ENCODE measurements around the gene FLVCR2. TPM values are rescaled to one million over a fixed set of nuclear protein-coding genes. Genes with fewer than 3 reads are reported as not detected.

Gene FLVCR2
- total RNA-seq, 1 donor from 2014 or later, result 3.7 TPM

DNA sequence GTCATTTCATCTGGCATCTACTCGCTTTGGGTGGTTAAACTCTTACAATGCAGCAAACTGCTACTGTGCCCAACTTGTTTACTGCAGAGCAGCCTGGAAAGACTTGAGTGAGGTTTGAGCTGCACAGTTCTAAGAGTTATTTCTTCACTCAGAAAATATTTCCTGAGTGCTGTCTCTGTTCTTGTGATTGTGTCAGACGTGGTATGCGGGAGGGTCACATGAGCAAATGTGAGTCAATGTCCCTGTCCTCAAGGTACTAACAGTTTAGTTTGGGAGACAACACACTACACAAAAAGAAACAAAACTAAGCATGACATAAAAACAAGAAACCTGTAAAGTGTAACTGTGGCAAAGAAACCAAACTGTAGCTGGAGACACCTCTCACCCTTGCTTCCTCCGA lies 32.4 kb downstream of the FLVCR2 start:
- no peak for DNase-seq (ENCODE audit: extremely low spot score in 2 of 2)
- H3K36me3 ChIP-seq, result no peaks in the 10 kb centered on the region
- H3K9me3 ChIP-seq, result no peaks in the 10 kb centered on the region
- intact Hi-C loops (cut with DNase I), result no loop called here
- H3K27ac ChIP-seq, result no peak overlapping the region
- H3K4me1 ChIP-seq, result peaks cover 11% of the 10 kb centered on the region
- TF ChIP-seq, protein P1, sequence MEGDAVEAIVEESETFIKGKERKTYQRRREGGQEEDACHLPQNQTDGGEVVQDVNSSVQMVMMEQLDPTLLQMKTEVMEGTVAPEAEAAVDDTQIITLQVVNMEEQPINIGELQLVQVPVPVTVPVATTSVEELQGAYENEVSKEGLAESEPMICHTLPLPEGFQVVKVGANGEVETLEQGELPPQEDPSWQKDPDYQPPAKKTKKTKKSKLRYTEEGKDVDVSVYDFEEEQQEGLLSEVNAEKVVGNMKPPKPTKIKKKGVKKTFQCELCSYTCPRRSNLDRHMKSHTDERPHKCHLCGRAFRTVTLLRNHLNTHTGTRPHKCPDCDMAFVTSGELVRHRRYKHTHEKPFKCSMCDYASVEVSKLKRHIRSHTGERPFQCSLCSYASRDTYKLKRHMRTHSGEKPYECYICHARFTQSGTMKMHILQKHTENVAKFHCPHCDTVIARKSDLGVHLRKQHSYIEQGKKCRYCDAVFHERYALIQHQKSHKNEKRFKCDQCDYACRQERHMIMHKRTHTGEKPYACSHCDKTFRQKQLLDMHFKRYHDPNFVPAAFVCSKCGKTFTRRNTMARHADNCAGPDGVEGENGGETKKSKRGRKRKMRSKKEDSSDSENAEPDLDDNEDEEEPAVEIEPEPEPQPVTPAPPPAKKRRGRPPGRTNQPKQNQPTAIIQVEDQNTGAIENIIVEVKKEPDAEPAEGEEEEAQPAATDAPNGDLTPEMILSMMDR (IDR thresholded peaks at IDR 0.05), result no peak
- no peak for TF ChIP-seq POLR2A (IDR thresholded peaks at IDR 0.05)
- TF ChIP-seq POLR2AphosphoS5 (IDR thresholded peaks at IDR 0.05; ENCODE audit: insufficient read depth in 1 of 2, low read depth in 1 of 2), result no peak
- no peak overlapping the region for H3K4me3 ChIP-seq
- H3K27me3 ChIP-seq, result no peaks in the 10 kb centered on the region

DNA sequence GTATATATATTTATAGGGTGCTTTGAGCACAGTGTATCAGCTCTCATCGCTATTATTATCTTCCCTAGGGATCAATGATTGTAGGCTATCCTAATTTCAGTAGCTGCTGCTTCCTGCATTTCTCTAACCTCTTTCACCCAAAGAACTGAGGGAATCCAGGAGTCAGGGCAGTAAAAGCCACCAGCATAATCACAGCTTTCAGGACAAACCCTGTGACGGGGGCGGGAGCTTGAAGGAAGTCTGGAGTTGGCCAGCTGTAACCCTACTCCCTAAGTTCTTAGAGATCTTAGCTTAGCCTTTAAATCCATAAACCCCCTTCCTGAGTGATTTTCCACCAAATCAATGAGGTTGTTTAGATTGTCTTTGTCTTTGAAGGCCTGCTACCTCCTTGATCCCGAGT lies 33.7 kb downstream of the FLVCR2 start:
- intact Hi-C loops (cut with DNase I), result no loop called here
- Histone ChIP-seq H3K4me3 (no peak overlapping the region), H3K27ac (no peak overlapping the region), H3K36me3 (no peaks in the 10 kb centered on the region), H3K9me3 (no peaks in the 10 kb centered on the region), H3K27me3 (no peaks in the 10 kb centered on the region), H3K4me1 (peaks cover 10% of the 10 kb centered on the region)
- no peak for DNase-seq (ENCODE audit: extremely low spot score in 2 of 2)
- no peak for TF ChIP-seq POLR2A (IDR thresholded peaks at IDR 0.05)

DNA sequence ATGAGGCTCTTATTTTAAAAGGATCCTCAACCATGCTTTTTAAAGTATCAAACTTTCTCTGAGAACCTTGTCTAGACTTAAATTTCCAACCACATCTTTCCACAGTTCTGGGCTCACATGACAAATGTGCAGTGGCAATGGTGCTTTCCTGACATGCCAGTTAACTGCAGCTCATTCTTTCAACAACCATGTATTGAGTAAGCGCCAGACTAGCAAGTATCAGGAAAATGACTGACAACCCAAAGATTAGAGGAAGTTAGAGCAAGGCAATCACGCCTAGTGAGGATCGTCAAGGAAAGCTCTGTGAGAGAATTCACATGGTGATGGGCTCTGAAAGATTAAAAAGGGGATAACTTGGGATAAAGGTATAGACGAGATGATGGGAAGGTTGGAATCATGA lies 35.8 kb downstream of the FLVCR2 start:
- intact Hi-C loops (cut with DNase I), result no loop called here
- Histone ChIP-seq H3K27me3 (no peaks in the 10 kb centered on the region), H3K4me1 (peaks cover 10% of the 10 kb centered on the region), H3K36me3 (no peaks in the 10 kb centered on the region), H3K27ac (no peak overlapping the region), H3K9me3 (no peaks in the 10 kb centered on the region), H3K4me3 (no peak overlapping the region)
- TF ChIP-seq POLR2AphosphoS5 (IDR thresholded peaks at IDR 0.05; ENCODE audit: insufficient read depth in 1 of 2, low read depth in 1 of 2) (no peak), POLR2A (IDR thresholded peaks at IDR 0.05) (no peak)
- TF ChIP-seq, protein P1 (IDR thresholded peaks at IDR 0.05), result no peak
- DNase-seq (ENCODE audit: extremely low spot score in 2 of 2), result no peak

DNA sequence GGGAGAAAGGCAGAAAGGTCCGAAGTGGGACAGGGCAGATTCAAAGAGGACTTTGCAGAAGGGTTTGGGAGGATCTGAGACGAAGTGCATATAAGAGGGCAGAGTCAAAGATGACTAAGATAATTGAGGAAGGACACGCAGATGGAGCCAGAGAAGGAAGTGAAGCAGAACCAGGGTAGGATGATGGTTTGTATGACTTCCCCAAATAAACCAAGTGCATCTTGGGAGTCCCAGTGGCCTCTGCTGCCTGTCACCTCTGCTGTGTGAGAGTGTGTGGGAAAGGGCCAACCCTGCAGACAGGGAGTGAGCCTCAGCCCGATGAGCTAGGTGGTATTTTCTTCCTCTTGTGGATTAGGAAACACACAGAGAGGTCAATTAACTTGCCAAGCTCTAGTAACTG lies 36.8 kb downstream of the FLVCR2 start:
- H3K9me3 ChIP-seq, result no peaks in the 10 kb centered on the region
- DNase-seq (ENCODE audit: extremely low spot score in 2 of 2), result no peak
- TF ChIP-seq, protein P1 (IDR thresholded peaks at IDR 0.05), result no peak
- TF ChIP-seq POLR2AphosphoS5 (IDR thresholded peaks at IDR 0.05; ENCODE audit: insufficient read depth in 1 of 2, low read depth in 1 of 2), result no peak
- TF ChIP-seq POLR2A (IDR thresholded peaks at IDR 0.05), result no peak
- H3K4me3 ChIP-seq, result no peak overlapping the region
- no peak overlapping the region for H3K27ac ChIP-seq
- intact Hi-C loops (cut with DNase I), result no loop called here
- H3K27me3 ChIP-seq, result no peaks in the 10 kb centered on the region
- no peaks in the 10 kb centered on the region for H3K36me3 ChIP-seq
- peaks cover 6% of the 10 kb centered on the region for H3K4me1 ChIP-seq

DNA sequence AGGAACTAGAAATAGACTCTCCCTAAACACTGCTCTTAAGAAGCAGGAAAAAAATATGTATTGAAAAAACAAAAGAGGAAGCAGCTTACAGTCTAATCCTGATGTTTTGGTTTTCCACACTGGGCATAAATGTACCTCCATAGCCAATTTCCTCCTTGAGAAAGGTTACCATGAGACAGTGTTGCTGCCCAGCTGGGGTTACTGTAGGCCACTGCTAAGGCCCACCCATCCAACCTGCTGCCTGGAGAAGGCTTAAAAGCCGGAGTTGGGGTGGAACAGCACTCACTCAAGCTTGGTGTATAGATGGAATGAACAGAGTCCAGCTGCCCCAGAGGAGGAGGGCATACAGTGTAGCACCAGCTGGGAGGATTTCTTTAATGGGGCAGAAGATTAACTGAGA lies 41.1 kb downstream of the FLVCR2 start:
- intact Hi-C loops (cut with DNase I), result no loop called here
- no peak for DNase-seq (ENCODE audit: extremely low spot score in 2 of 2)
- H3K27me3 ChIP-seq, result no peaks in the 10 kb centered on the region
- TF ChIP-seq POLR2A (IDR thresholded peaks at IDR 0.05) (no peak), POLR2AphosphoS5 (IDR thresholded peaks at IDR 0.05; ENCODE audit: insufficient read depth in 1 of 2, low read depth in 1 of 2) (no peak)
- TF ChIP-seq, protein P1 (IDR thresholded peaks at IDR 0.05), result no peak
- H3K9me3 ChIP-seq, result no peaks in the 10 kb centered on the region
- no peaks in the 10 kb centered on the region for H3K4me1 ChIP-seq
- H3K36me3 ChIP-seq, result no peaks in the 10 kb centered on the region
- H3K27ac ChIP-seq, result no peak overlapping the region
- H3K4me3 ChIP-seq, result no peak overlapping the region

DNA sequence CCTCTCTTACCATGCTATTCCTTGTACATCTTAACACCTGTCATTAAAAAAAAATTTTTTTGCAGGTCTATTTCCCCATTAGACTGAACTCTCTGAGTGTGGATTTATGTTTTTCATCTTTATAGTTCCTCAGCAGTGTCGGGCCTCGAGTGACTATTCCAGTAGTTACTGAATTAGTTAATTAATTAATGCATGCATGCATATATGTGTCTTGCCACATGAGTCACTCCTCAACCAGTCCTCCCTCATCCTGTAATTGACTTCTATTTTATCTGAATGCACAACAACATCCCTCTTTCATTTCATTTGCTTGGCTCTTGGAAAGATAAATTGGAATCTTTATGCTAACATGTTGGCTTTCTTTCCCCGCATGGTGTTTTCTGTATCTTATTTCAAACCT lies 46.6 kb downstream of the FLVCR2 start:
- intact Hi-C loops (cut with DNase I), result no loop called here
- H3K27me3 ChIP-seq, result no peaks in the 10 kb centered on the region

More for the DNA sequence above, 46.6 kb downstream of the FLVCR2 start:
- Histone ChIP-seq H3K9me3 (no peaks in the 10 kb centered on the region), H3K36me3 (no peaks in the 10 kb centered on the region), H3K4me3 (no peak overlapping the region), H3K27ac (no peak overlapping the region), H3K4me1 (no peaks in the 10 kb centered on the region)
- no peak for DNase-seq (ENCODE audit: extremely low spot score in 2 of 2)
- no peak for TF ChIP-seq POLR2A (IDR thresholded peaks at IDR 0.05)
- TF ChIP-seq, protein P1 (IDR thresholded peaks at IDR 0.05), result no peak
- TF ChIP-seq POLR2AphosphoS5 (IDR thresholded peaks at IDR 0.05; ENCODE audit: insufficient read depth in 1 of 2, low read depth in 1 of 2), result no peak

All from vagina (tissue), 2 donors.